ENCODE data around the gene POMT2.

POMT2 gene

GRCh38 chr14:77318006-77318553 is 2.6 kb downstream of the POMT2 start:
- no peak for DNase-seq (ENCODE audit: low spot score in 2 of 2)
- no peak for ATAC-seq (ENCODE audit: low read depth)
- no peak overlapping the region for H3K4me3 Mint-ChIP-seq

GRCh38 chr14:77316872-77317301 is 3.8 kb downstream of the POMT2 start:
- no peak overlapping the region for H3K27ac Mint-ChIP-seq
- peaks cover 7% of the 10 kb centered on the region for H3K4me1 Mint-ChIP-seq
- DNase-seq (ENCODE audit: low spot score in 2 of 2) (no peak), ATAC-seq (ENCODE audit: low read depth) (no peak)
- no peak overlapping the region for H3K4me3 Mint-ChIP-seq
- H3K36me3 Mint-ChIP-seq, result no peaks in the 10 kb centered on the region
- no peaks in the 10 kb centered on the region for H3K27me3 Mint-ChIP-seq
- no peaks in the 10 kb centered on the region for H3K9me3 Mint-ChIP-seq

More at GRCh38 chr14:77318006-77318553, 2.6 kb downstream of the POMT2 start:
- H3K27me3 Mint-ChIP-seq, result no peaks in the 10 kb centered on the region
- no peaks in the 10 kb centered on the region for H3K9me3 Mint-ChIP-seq
- no peak overlapping the region for H3K27ac Mint-ChIP-seq
- H3K36me3 Mint-ChIP-seq, result no peaks in the 10 kb centered on the region
- H3K4me1 Mint-ChIP-seq, result peaks cover 16% of the 10 kb centered on the region

GRCh38 chr14:77316195-77316505 is 4.5 kb downstream of the POMT2 start:
- Mint-ChIP-seq H3K36me3 (peaks cover 2% of the 10 kb centered on the region), H3K4me3 (no peak overlapping the region), H3K9me3 (no peaks in the 10 kb centered on the region), H3K4me1 (peaks cover 5% of the 10 kb centered on the region), H3K27me3 (no peaks in the 10 kb centered on the region), H3K27ac (no peak overlapping the region)
- DNase-seq (ENCODE audit: low spot score in 2 of 2) (no peak), ATAC-seq (ENCODE audit: low read depth) (no peak)

GRCh38 chr14:77314539-77315457 is 5.9 kb downstream of the POMT2 start:
- no peak for ATAC-seq (ENCODE audit: low read depth)
- Mint-ChIP-seq H3K4me1 (peaks cover under 1% of the 10 kb centered on the region), H3K27me3 (no peaks in the 10 kb centered on the region), H3K4me3 (no peak overlapping the region), H3K27ac (no peak overlapping the region), H3K36me3 (peaks cover 2% of the 10 kb centered on the region), H3K9me3 (no peaks in the 10 kb centered on the region)
- no peak for DNase-seq (ENCODE audit: low spot score in 2 of 2)

GRCh38 chr14:77314043-77314442 is 6.6 kb downstream of the POMT2 start:
- Mint-ChIP-seq H3K4me1 (peaks cover 3% of the 10 kb centered on the region), H3K27ac (no peak overlapping the region), H3K9me3 (no peaks in the 10 kb centered on the region), H3K36me3 (peaks cover 2% of the 10 kb centered on the region), H3K27me3 (no peaks in the 10 kb centered on the region), H3K4me3 (no peak overlapping the region)
- DNase-seq (ENCODE audit: low spot score in 2 of 2), result no peak
- ATAC-seq (ENCODE audit: low read depth), result no peak

GRCh38 chr14:77313371-77313770 is 7.3 kb downstream of the POMT2 start:
- DNase-seq (ENCODE audit: low spot score in 2 of 2) (no peak), ATAC-seq (ENCODE audit: low read depth) (no peak)
- H3K4me1 Mint-ChIP-seq, result peaks cover 3% of the 10 kb centered on the region
- H3K27me3 Mint-ChIP-seq, result no peaks in the 10 kb centered on the region
- H3K27ac Mint-ChIP-seq, result no peak overlapping the region
- peaks cover 2% of the 10 kb centered on the region for H3K36me3 Mint-ChIP-seq
- H3K9me3 Mint-ChIP-seq, result no peaks in the 10 kb centered on the region
- no peak overlapping the region for H3K4me3 Mint-ChIP-seq

- Mint-ChIP-seq H3K27ac (no peak overlapping the region), H3K4me1 (peaks cover 3% of the 10 kb centered on the region), H3K36me3 (peaks cover 2% of the 10 kb centered on the region), H3K9me3 (no peaks in the 10 kb centered on the region), H3K4me3 (no peak overlapping the region), H3K27me3 (no peaks in the 10 kb centered on the region)
- no peak for DNase-seq (ENCODE audit: low spot score in 2 of 2)
- no peak for ATAC-seq (ENCODE audit: low read depth)
Measured at GRCh38 chr14:77311217-77311616, 9.5 kb downstream of the POMT2 start.

GRCh38 chr14:77310026-77310425 is 10.7 kb downstream of the POMT2 start:
- Mint-ChIP-seq H3K9me3 (no peaks in the 10 kb centered on the region), H3K4me1 (peaks cover 3% of the 10 kb centered on the region), H3K27ac (no peak overlapping the region), H3K36me3 (peaks cover 5% of the 10 kb centered on the region), H3K4me3 (no peak overlapping the region), H3K27me3 (no peaks in the 10 kb centered on the region)
- ATAC-seq (ENCODE audit: low read depth) (no peak), DNase-seq (ENCODE audit: low spot score in 2 of 2) (no peak)

- no peaks in the 10 kb centered on the region for H3K9me3 Mint-ChIP-seq
- DNase-seq (ENCODE audit: low spot score in 2 of 2) (no peak), ATAC-seq (ENCODE audit: low read depth) (peak; percentile 62)
- no peak overlapping the region for H3K27ac Mint-ChIP-seq
- H3K4me3 Mint-ChIP-seq, result no peak overlapping the region
- H3K27me3 Mint-ChIP-seq, result no peaks in the 10 kb centered on the region
- H3K4me1 Mint-ChIP-seq, result peaks cover 3% of the 10 kb centered on the region
- H3K36me3 Mint-ChIP-seq, result peaks cover 9% of the 10 kb centered on the region
Measured at GRCh38 chr14:77309131-77309530, 11.6 kb downstream of the POMT2 start.

GRCh38 chr14:77306851-77307496 is 13.7 kb downstream of the POMT2 start:
- H3K27ac Mint-ChIP-seq, result peak overlapping the region; percentile 26
- no peak for DNase-seq (ENCODE audit: low spot score in 2 of 2)
- ATAC-seq (ENCODE audit: low read depth), result no peak

GRCh38 chr14:77306416-77306815 is 14.3 kb downstream of the POMT2 start:
- no peak for ATAC-seq (ENCODE audit: low read depth)
- no peaks in the 10 kb centered on the region for H3K9me3 Mint-ChIP-seq
- no peak overlapping the region for H3K4me3 Mint-ChIP-seq
- peaks cover 3% of the 10 kb centered on the region for H3K4me1 Mint-ChIP-seq
- no peak for DNase-seq (ENCODE audit: low spot score in 2 of 2)
- H3K36me3 Mint-ChIP-seq, result peaks cover 14% of the 10 kb centered on the region
- H3K27ac Mint-ChIP-seq, result peak overlapping the region; percentile 26
- no peaks in the 10 kb centered on the region for H3K27me3 Mint-ChIP-seq

More at GRCh38 chr14:77306851-77307496, 13.7 kb downstream of the POMT2 start:
- Mint-ChIP-seq H3K27me3 (no peaks in the 10 kb centered on the region), H3K4me3 (no peak overlapping the region), H3K36me3 (peaks cover 14% of the 10 kb centered on the region), H3K9me3 (no peaks in the 10 kb centered on the region), H3K4me1 (peaks cover 3% of the 10 kb centered on the region)

- no peaks in the 10 kb centered on the region for H3K27me3 Mint-ChIP-seq
- ATAC-seq (ENCODE audit: low read depth) (no peak), DNase-seq (ENCODE audit: low spot score in 2 of 2) (no peak)
- peaks cover 3% of the 10 kb centered on the region for H3K4me1 Mint-ChIP-seq
- no peaks in the 10 kb centered on the region for H3K9me3 Mint-ChIP-seq
- H3K27ac Mint-ChIP-seq, result no peak overlapping the region
- peaks cover 11% of the 10 kb centered on the region for H3K36me3 Mint-ChIP-seq
- H3K4me3 Mint-ChIP-seq, result no peak overlapping the region
Measured at GRCh38 chr14:77305696-77306095, 15.0 kb downstream of the POMT2 start.

- Mint-ChIP-seq H3K27ac (no peak overlapping the region), H3K4me3 (no peak overlapping the region), H3K4me1 (no peaks in the 10 kb centered on the region), H3K36me3 (peaks cover 12% of the 10 kb centered on the region), H3K9me3 (no peaks in the 10 kb centered on the region), H3K27me3 (no peaks in the 10 kb centered on the region)
- DNase-seq (ENCODE audit: low spot score in 2 of 2) (no peak), ATAC-seq (ENCODE audit: low read depth) (no peak)
Measured at GRCh38 chr14:77303417-77304156, 17.1 kb downstream of the POMT2 start.

- H3K4me1 Mint-ChIP-seq, result no peaks in the 10 kb centered on the region
- no peak overlapping the region for H3K4me3 Mint-ChIP-seq
- DNase-seq (ENCODE audit: low spot score in 2 of 2) (no peak), ATAC-seq (ENCODE audit: low read depth) (no peak)
- H3K9me3 Mint-ChIP-seq, result no peaks in the 10 kb centered on the region
- H3K27ac Mint-ChIP-seq, result no peak overlapping the region
- no peaks in the 10 kb centered on the region for H3K27me3 Mint-ChIP-seq
- H3K36me3 Mint-ChIP-seq, result peaks cover 18% of the 10 kb centered on the region
Measured at GRCh38 chr14:77302926-77303325, 17.8 kb downstream of the POMT2 start.

All from memory B cell (primary cell).